Neural crest cell (in vitro differentiated cells): ENCODE data around the gene VPS13D. TPM values are rescaled to one million over a fixed set of nuclear protein-coding genes. Genes with fewer than 3 reads are reported as not detected.

ENCODE experiments used
- DNase-seq: peaks from one replicate; pipeline ENCODE4 v3.0.0; 2021; ENCODE audit warnings: low read depth, mixed read lengths, low spot score
- H3K27ac Mint-ChIP-seq: one replicate; pipeline ENCODE4 v1.8.0; 2021; ENCODE audit warnings: mild to moderate bottlenecking, mixed read lengths; ENCODE audit not compliant: unreplicated experiment
- H3K27me3 Mint-ChIP-seq: 2 replicates; pipeline ENCODE4 v1.8.0; 2021; ENCODE audit warnings: low read depth, mild to moderate bottlenecking, mixed read lengths
- H3K36me3 Mint-ChIP-seq: 2 replicates; pipeline ENCODE4 v1.8.0; 2021; ENCODE audit warnings: low read depth, mild to moderate bottlenecking, mixed read lengths
- H3K4me1 Mint-ChIP-seq: 2 replicates; pipeline ENCODE4 v1.8.0; 2021; ENCODE audit warnings: mixed read lengths
- H3K4me3 Mint-ChIP-seq: one replicate; pipeline ENCODE4 v1.8.0; 2021; ENCODE audit warnings: mild to moderate bottlenecking, mixed read lengths
- H3K9me3 Mint-ChIP-seq: 2 replicates; pipeline ENCODE4 v1.8.0; 2021; ENCODE audit warnings: mixed read lengths
- total RNA-seq: library from RNA; stranded (reverse); gene quantifications from 2 replicates; pipeline ENCODE4 v1.2.1, GENCODE V29; 2021
- TF ChIP-seq, protein P1 (sequence below): fragments of 200-600 bp; sonication (generic); conservative IDR thresholded peaks from 2 replicates; pipeline ENCODE4 v1.5.0; 2021; ENCODE audit warnings: antibody characterized with exemption, mild to moderate bottlenecking

Gene VPS13D
- total RNA-seq, 1 donor from 2014 or later = 24.5 TPM

DNA sequence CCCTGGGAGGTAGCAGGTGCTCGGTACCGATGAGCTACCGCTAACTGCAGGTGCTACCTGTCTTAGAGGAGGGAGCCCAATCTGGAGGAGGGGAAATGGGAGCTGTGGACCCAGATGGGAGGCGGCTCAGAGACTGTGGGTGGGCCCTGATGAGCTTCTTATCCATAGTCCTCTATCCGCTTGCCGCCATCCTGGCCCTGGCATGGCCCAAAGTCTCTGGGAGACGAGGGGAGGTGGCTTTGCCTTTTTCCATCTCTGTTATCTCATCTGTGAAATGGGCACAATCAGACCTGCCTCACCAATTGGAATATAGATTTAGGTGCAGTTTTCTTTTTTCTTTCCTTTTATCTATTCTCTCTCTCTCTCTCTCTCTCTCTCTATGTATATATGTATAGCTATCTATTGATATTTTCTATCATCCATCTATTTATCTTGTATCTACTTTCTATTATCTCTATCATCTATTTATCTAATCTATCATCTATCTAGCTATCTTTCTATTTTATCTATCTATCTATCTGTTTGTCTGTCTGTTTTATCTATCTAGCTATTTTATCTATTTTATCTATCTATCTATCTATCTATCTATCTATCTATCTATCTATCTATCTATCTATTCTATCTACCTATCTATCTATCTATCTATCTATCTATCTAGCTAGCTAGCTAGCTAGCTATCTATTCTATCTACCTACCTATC lies 46.6 kb upstream of the VPS13D start:
- Mint-ChIP-seq H3K4me3 (no peak overlapping the region), H3K27me3 (no peaks in the 10 kb centered on the region), H3K4me1 (peaks cover 72% of the 10 kb centered on the region), H3K27ac (no peak overlapping the region), H3K36me3 (no peaks in the 10 kb centered on the region), H3K9me3 (no peaks in the 10 kb centered on the region)
- TF ChIP-seq, protein P1, sequence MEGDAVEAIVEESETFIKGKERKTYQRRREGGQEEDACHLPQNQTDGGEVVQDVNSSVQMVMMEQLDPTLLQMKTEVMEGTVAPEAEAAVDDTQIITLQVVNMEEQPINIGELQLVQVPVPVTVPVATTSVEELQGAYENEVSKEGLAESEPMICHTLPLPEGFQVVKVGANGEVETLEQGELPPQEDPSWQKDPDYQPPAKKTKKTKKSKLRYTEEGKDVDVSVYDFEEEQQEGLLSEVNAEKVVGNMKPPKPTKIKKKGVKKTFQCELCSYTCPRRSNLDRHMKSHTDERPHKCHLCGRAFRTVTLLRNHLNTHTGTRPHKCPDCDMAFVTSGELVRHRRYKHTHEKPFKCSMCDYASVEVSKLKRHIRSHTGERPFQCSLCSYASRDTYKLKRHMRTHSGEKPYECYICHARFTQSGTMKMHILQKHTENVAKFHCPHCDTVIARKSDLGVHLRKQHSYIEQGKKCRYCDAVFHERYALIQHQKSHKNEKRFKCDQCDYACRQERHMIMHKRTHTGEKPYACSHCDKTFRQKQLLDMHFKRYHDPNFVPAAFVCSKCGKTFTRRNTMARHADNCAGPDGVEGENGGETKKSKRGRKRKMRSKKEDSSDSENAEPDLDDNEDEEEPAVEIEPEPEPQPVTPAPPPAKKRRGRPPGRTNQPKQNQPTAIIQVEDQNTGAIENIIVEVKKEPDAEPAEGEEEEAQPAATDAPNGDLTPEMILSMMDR = no peak
- no peak for DNase-seq

- peak overlapping the region; percentile 96 for H3K27ac Mint-ChIP-seq
- H3K9me3 Mint-ChIP-seq = no peaks in the 10 kb centered on the region
- no peaks in the 10 kb centered on the region for H3K27me3 Mint-ChIP-seq
- peaks cover 72% of the 10 kb centered on the region for H3K4me1 Mint-ChIP-seq
- TF ChIP-seq, protein P1 = no peak
- peak overlapping the region; percentile 79 for H3K4me3 Mint-ChIP-seq
- no peaks in the 10 kb centered on the region for H3K36me3 Mint-ChIP-seq
- peak; percentile 65 for DNase-seq
Measured at GRCh38 chr1:12184008-12184681, 45.7 kb upstream of the VPS13D start.

- Mint-ChIP-seq H3K4me3 (no peak overlapping the region), H3K27me3 (peaks cover 4% of the 10 kb centered on the region), H3K36me3 (no peaks in the 10 kb centered on the region), H3K27ac (peak overlapping the region; percentile 96), H3K9me3 (no peaks in the 10 kb centered on the region), H3K4me1 (peaks cover 79% of the 10 kb centered on the region)
- no peak for DNase-seq
- TF ChIP-seq, protein P1 = no peak
Measured at GRCh38 chr1:12185036-12185917, 44.6 kb upstream of the VPS13D start.

DNA sequence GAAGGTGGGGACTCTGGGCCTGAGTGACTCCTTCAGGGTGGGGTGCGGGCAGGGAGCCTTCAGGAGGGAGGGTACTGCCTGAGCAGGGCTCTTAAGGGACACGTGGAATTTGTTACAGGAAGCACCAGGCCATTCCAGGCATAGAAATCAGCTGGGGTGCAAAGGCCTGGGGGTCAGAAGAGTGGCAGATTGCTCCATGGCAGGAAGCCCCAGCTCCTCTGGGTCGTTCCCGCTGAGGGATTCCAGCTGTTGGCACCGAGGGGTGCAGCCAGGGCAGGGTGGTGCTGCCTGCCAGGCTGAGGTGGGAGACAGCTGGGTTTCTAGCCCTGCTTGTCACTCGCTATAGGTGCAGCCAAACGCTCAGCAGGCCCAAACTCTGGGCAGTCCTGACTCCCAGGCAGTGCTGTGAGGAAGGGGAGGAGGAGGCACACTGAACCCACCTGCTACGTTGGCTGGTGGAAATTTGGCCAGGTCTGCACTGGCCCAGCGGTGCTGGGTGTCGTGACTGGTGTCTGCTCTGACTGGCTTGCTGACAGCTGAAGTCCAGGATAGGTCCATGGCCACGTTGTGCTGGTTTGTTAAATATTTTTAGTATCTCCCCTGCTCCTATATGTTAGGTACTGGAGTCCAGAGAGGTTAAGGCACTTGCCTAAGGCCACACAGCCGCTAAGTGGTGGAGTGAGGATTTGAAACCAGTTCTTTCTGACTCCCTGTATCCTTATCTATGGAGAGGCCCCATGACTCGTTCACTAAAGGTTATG lies 43.7 kb upstream of the VPS13D start:
- Mint-ChIP-seq H3K27me3 (peaks cover 4% of the 10 kb centered on the region), H3K27ac (no peak overlapping the region), H3K36me3 (no peaks in the 10 kb centered on the region), H3K9me3 (no peaks in the 10 kb centered on the region), H3K4me3 (no peak overlapping the region), H3K4me1 (peaks cover 75% of the 10 kb centered on the region)
- DNase-seq = no peak
- TF ChIP-seq, protein P1 = no peak

GRCh38 chr1:12186679-12186985 lies 43.2 kb upstream of the VPS13D start:
- peaks cover 75% of the 10 kb centered on the region for H3K4me1 Mint-ChIP-seq

More at GRCh38 chr1:12186679-12186985, 43.2 kb upstream of the VPS13D start:
- Mint-ChIP-seq H3K36me3 (no peaks in the 10 kb centered on the region), H3K27ac (no peak overlapping the region), H3K4me3 (no peak overlapping the region), H3K27me3 (peaks cover 4% of the 10 kb centered on the region), H3K9me3 (no peaks in the 10 kb centered on the region)
- no peak for DNase-seq
- TF ChIP-seq, protein P1 = no peak
